Measurements from ENCODE around the gene PDLIM3.
A peak's percentile ranks its signal among the peaks of the same experiment; 100 is the strongest.

PDLIM3 gene

GRCh38 chr4:185534866-185535611 lies at the start of gene PDLIM3:
Gene PDLIM3, minus strand, starts transcription at chr4:185535507. Its CDS starts 73 bp downstream, at chr4:185535434.
- H3K4me3 ChIP-seq (replicated peaks; ENCODE audit: low read depth, low read length) = peak within 1 kb of the TSS; percentile 13
- DNase-seq (ENCODE audit: extremely low read depth, low read depth) = no peak
- TF ChIP-seq CTCF (IDR thresholded peaks at IDR 0.05; ENCODE audit: low read depth, low read length, missing control alignments) = no peak

GRCh38 chr4:185583813-185584212 lies 48.5 kb upstream of the PDLIM3 start:
- DNase-seq (ENCODE audit: extremely low read depth, low read depth) = no peak
- H3K4me3 ChIP-seq (replicated peaks; ENCODE audit: low read depth, low read length) = no peak overlapping the region
- TF ChIP-seq CTCF (IDR thresholded peaks at IDR 0.05; ENCODE audit: low read depth, low read length, missing control alignments) = no peak

DNA sequence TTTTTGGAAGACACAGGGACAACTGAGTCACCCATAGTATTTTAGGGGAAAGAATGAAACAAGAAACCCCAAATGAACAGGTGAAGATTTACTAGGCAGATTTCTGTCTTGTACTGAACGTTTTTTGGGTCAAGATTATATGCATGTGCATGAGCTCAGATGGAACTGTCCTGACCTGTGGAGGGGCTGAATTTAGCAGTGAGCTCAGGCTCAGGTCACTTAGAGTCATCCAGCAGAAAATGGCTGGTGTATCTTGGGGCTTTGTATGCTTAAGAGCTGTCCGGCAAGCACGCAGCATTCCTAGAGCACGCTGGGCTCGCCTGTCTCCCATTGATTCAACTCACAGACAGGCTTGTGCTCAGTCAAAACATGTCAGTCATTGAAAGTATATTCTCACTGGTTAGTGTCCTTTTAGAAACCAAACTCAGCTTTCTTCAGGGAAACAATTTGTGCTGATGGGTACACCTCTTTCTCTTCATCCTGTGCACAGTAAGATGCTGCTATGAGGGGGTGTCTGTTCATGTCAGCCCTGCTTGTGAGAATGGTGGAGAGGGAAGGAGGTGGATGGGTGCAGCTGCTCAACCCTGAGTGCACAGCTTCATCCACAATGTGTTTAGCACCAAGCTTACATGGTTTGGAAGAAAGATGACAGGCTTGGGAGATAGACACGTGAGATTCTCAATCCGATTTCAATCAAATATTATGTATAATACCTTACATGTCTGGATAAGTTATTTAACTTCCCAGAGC lies 47.5 kb upstream of the PDLIM3 start:
- DNase-seq (ENCODE audit: extremely low read depth, low read depth) = no peak
- no peak for TF ChIP-seq CTCF (IDR thresholded peaks at IDR 0.05; ENCODE audit: low read depth, low read length, missing control alignments)
- H3K4me3 ChIP-seq (replicated peaks; ENCODE audit: low read depth, low read length) = no peak overlapping the region

DNA sequence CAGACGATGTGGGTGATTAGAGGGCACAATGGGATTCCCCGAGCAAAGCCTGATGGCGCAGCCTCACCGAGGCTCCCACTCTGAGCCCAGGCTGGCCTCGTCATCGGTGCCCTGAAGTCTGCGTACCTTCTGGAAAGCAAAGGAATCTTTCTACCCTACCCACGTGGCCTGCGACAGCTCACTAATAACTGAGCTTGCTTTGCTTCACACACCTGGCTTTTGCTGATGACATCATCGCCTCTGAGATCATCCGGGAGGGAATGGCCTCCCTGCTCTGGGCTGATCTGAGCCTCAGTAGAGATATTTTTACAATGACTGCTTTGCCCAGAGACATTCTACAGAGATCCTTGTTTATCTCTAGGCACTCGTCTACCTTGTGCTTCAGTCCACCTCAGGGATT lies 45.4 kb upstream of the PDLIM3 start:
- TF ChIP-seq CTCF (IDR thresholded peaks at IDR 0.05; ENCODE audit: low read depth, low read length, missing control alignments) = no peak
- H3K4me3 ChIP-seq (replicated peaks; ENCODE audit: low read depth, low read length) = no peak overlapping the region
- DNase-seq (ENCODE audit: extremely low read depth, low read depth) = no peak

DNA sequence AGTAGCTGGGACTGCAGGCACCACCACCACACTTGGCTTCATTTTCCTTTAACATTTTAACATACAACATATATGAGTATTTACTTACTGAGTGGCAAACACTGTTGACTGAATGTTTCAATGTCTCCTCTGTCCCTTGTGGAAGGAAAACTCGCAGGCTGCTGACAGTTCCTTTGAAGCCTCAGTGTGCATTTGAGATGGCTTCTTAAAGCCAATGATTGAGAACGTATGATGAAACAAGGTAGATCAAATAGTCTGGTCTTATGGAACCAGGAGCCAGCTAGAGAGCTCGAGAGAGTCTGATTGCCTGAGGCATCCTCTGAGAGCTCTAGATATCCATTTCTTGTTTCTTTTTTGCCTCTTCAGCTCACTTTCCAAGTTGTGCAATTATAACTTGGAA lies 43.0 kb upstream of the PDLIM3 start:
- DNase-seq (ENCODE audit: extremely low read depth, low read depth) = no peak
- no peak for TF ChIP-seq CTCF (IDR thresholded peaks at IDR 0.05; ENCODE audit: low read depth, low read length, missing control alignments)
- no peak overlapping the region for H3K4me3 ChIP-seq (replicated peaks; ENCODE audit: low read depth, low read length)

GRCh38 chr4:185576962-185577950 lies 41.9 kb upstream of the PDLIM3 start:
- TF ChIP-seq CTCF (IDR thresholded peaks at IDR 0.05; ENCODE audit: low read depth, low read length, missing control alignments) = no peak
- no peak overlapping the region for H3K4me3 ChIP-seq (replicated peaks; ENCODE audit: low read depth, low read length)
- DNase-seq (ENCODE audit: extremely low read depth, low read depth) = no peak

Data from HFF-Myc (cell line).